Adrenal gland (tissue), 12 donors: Measurements from ENCODE around the gene GPAM. TPM values are rescaled to one million over a fixed set of nuclear protein-coding genes. Genes with fewer than 3 reads are reported as not detected.
"Not testable (repeated sequence)": the region's sequence is repeated elsewhere in the genome, so short reads cannot be mapped to it uniquely, and the experiment has no call there.

Source experiments
- DNase-seq, 7 donors: peaks; one replicate each; pipeline ENCODE4 v3.0.0-alpha.2; 2019 to 2020
- H3K27ac ChIP-seq, 5 donors: fragments of 200-600 bp; sonication (generic) in 4 of 5; 1 replicate in 3 of 5; 2 replicates in 2 of 5; pipeline versions ENCODE4 v1.5.1 to v1.8.0; 2016 to 2020; ENCODE audit warnings: mild to moderate bottlenecking in 1 of 5
- H3K27me3 ChIP-seq: fragments of 200-600 bp; 2 replicates; pipeline ENCODE4 v1.8.0; 2021
- H3K36me3 ChIP-seq, 2 donors: fragments of 200-600 bp; replicated peaks in 1 of 2; 1 replicate in 1 of 2; 2 replicates in 1 of 2; pipeline versions ENCODE4 v1.5.1 to v1.8.0; 2018 to 2022
- H3K4me1 ChIP-seq, 2 donors: fragments of 200-600 bp; replicated peaks in 1 of 2; 1 replicate in 1 of 2; 2 replicates in 1 of 2; pipeline versions ENCODE4 v1.5.1 to v1.8.0; 2018 to 2021
- H3K4me3 ChIP-seq, 4 donors: fragments of 200-600 bp; sonication (generic) in 3 of 4; one replicate each; pipeline ENCODE4 v1.5.1; 2016 to 2018
- H3K9me3 ChIP-seq, 3 donors: fragments of 200-600 bp; sonication (generic) in 1 of 3; replicated peaks in 1 of 3; 1 replicate in 2 of 3; 2 replicates in 1 of 3; pipeline versions ENCODE4 v1.5.1 to v1.8.0; 2016 to 2021
- POLR2A ChIP-seq, 2 donors: fragments of 450-650 bp; IDR thresholded peaks; one replicate each; pipeline ENCODE4 v1.6.1; 2017; ENCODE audit warnings: antibody characterized with exemption in 2 of 2, mild to moderate bottlenecking in 2 of 2, moderate library complexity in 1 of 2
- WGBS, 4 donors: extraction: QIAGEN DNeasy Blood & Tissue Kit in 2 of 4; methylation state at CpG; one replicate each; pipeline versions ENCODE4 v1.1.5 to v1.1.7; 2013 to 2017; 5-methylcytosine and 5-hydroxymethylcytosine counted together
- intact Hi-C, 2 donors: fragments of 100-400 bp; cut with DNase I; formaldehyde crosslinking; loops; one replicate each; pipeline versions ENCODE4 v1.14.1 to v1.15.0; 2022 to 2023
- polyA plus RNA-seq, 3 donors: library from polyadenylated mRNA; stranded (reverse); fragments of 200-250 nt in 2 of 3; fragments of 350-450 nt in 1 of 3; fragmentation: Illumina TruSeq in 1 of 3; extraction: RNeasy Lipid Tissue Mini Kit (QIAGEN cat#74804) in 1 of 3; gene quantifications; one replicate each; pipeline ENCODE4 v1.2.3, GENCODE V29; 2013 to 2014
- total RNA-seq, 9 donors: library from RNA; depleted of rRNA in 4 of 9; stranded (reverse); fragments of >200 nt in 4 of 9; fragments of 120-200 nt in 1 of 9; fragmentation: NEBNext Ultra II Directional in 1 of 9; extraction: Animal tissue kit (Norgen Biotek cat#: 25700) in 1 of 9; gene quantifications; one replicate each; pipeline versions ENCODE4 v1.1.0 to v1.2.4, GENCODE V29; 2013 to 2023
- TF ChIP-seq, protein P1 (sequence below), 6 experiments: fragments of 450-650 bp in 4 of 6; fragments of 200-600 bp in 2 of 6; sonication (generic) in 1 of 6; IDR thresholded peaks; 1 replicate in 5 of 6; 2 replicates in 1 of 6; pipeline versions ENCODE4 v1.5.1 to v1.8.0; 2016 to 2021; ENCODE audit warnings: antibody characterized with exemption in 6 of 6, mild to moderate bottlenecking in 2 of 6, moderate library complexity in 1 of 6
- donor health status: healthy with polysubstance abuse.
- donor health status: Bipolar disorder and iron deficiency.
- donor health status: DM: yes; HTN: yes; CAD: no.
- donor health status: DM: no; HTN: no; CAD: no.
- donor health status: DM: no; HTN: no; CAD: no.
- donor health status: DM: yes; HTN: yes; CAD: no.

GPAM gene
- total and polyA plus RNA-seq, 12 donors = 15.9 to 297 (median 104) TPM

DNA sequence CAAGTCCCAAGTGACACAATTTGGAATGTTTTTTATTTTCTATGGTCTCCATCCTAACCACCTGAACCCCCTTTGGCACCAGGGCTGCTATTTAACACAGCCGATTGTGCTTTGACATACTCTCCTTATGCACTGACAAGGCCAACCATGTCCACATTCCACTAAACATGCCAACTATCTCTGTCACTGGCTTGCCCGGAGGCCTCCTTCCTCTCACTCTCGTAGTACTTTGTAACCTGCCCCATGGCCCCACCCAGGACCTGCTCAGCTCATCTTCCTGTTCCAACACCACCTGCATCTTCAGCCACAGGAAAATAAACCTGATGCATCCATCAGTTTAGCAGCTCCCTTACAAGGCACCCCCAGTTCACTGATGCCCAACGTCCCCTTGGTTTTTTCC is 63.1 kb downstream of the GPAM start:
- H3K36me3 ChIP-seq = no peaks in the 10 kb centered on the region
- no peaks in the 10 kb centered on the region for H3K4me1 ChIP-seq
- no peaks in the 10 kb centered on the region for H3K9me3 ChIP-seq
- DNase-seq = no peak
- 85 to 86% (median 85%) methylated on average over 4 of the region's 4 CpGs for WGBS, 4 donors
- intact Hi-C loops = no loop called here
- no peak overlapping the region for H3K27ac ChIP-seq
- H3K27me3 ChIP-seq = no peaks in the 10 kb centered on the region
- no peak overlapping the region for H3K4me3 ChIP-seq
- no peak for TF ChIP-seq POLR2A (IDR thresholded peaks at IDR 0.05)
- TF ChIP-seq, protein P1, sequence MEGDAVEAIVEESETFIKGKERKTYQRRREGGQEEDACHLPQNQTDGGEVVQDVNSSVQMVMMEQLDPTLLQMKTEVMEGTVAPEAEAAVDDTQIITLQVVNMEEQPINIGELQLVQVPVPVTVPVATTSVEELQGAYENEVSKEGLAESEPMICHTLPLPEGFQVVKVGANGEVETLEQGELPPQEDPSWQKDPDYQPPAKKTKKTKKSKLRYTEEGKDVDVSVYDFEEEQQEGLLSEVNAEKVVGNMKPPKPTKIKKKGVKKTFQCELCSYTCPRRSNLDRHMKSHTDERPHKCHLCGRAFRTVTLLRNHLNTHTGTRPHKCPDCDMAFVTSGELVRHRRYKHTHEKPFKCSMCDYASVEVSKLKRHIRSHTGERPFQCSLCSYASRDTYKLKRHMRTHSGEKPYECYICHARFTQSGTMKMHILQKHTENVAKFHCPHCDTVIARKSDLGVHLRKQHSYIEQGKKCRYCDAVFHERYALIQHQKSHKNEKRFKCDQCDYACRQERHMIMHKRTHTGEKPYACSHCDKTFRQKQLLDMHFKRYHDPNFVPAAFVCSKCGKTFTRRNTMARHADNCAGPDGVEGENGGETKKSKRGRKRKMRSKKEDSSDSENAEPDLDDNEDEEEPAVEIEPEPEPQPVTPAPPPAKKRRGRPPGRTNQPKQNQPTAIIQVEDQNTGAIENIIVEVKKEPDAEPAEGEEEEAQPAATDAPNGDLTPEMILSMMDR (IDR thresholded peaks at IDR 0.05) = no peak

DNA sequence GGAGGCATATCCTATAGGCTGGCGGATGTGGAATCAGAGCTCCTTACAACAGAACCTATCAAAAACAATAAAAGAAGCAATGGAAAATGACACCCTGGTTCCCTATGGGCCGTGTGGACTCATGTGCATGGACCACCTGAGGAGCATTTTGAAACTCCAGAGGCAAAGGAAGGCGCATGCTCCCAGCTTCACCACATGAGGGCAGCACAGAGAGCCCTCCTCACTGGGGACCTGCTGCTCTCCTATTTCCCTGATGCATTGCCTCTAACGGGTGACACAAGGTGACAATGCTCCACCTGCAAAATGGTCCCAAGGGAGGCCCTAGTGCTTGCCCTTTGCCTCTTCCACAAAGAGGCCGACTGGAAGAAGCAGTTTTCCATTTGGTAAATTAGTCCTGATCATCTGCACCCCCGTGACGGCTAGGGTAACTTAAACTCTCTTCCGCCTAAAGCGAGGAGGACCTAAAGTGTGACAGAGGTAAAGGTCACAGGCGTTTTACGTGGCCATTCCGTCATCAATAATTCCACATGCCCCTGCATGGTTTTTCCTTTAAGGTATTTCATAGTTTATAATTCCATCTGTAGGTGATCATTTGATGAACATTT is 67.7 kb downstream of the GPAM start:
- Histone ChIP-seq H3K27me3 (no peaks in the 10 kb centered on the region), H3K4me1 (no peaks in the 10 kb centered on the region), H3K9me3 (no peaks in the 10 kb centered on the region), H3K27ac (no peak overlapping the region), H3K36me3 (no peaks in the 10 kb centered on the region), H3K4me3 (no peak overlapping the region)
- 57 to 65% (median 61%) methylated on average over 12 of the region's 12 CpGs for whole genome bisulfite sequencing, 4 donors
- TF ChIP-seq, protein P1 (IDR thresholded peaks at IDR 0.05) = peak; percentile 45 to 71 (median 58)
- no peak for TF ChIP-seq POLR2A (IDR thresholded peaks at IDR 0.05)
- intact Hi-C loops = no loop called here
- DNase-seq = peak in 6 of 7 donors; percentile 27 to 56 (median 42)

DNA sequence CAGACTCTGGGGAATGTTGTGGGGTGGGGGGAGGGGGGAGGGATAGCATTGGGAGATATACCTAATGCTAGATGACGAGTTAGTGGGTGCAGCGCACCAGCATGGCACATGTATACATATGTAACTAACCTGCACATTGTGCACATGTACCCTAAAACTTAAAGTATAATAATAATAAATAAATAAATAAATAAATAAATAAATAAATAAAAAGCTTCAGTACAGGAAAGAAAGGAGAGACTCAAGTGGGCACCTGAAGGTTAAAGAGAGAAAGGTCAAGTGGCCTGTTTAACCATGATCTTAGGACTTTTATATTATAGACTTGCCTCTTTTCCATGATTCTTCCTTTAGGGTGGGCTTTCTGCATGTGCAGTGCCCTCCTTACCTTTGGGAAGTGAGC is 73.8 kb downstream of the GPAM start:
- H3K36me3 ChIP-seq, H3K27me3 ChIP-seq, H3K9me3 ChIP-seq, H3K4me3 ChIP-seq, intact Hi-C loops, H3K4me1 ChIP-seq, H3K27ac ChIP-seq, DNase-seq: not testable (repeated sequence)
- 69 to 89% (median 72%) methylated on average over 2 of the region's 2 CpGs; no CpG with 5 or more reads in 1 of the 4 donors for WGBS, 4 donors

Other genes starting within 250 kb of the GPAM start
- gene TECTB, start 99.6 kb upstream of the GPAM start, total RNA-seq = not detected
- gene TECTB, start 99.6 kb upstream of the GPAM start, polyA plus RNA-seq = not detected
- gene ACSL5, start 190.4 kb upstream of the GPAM start, total RNA-seq = 1 to 10 TPM; 2.1 to 8.6 (median 6.2) TPM
- 1 to 10 TPM; 4.9 to 7.5 (median 7.4) TPM for gene ACSL5, start 190.4 kb upstream of the GPAM start, polyA plus RNA-seq